ENCODE data around the gene ZNF543. TPM values are rescaled to one million over a fixed set of nuclear protein-coding genes. Genes with fewer than 3 reads are reported as not detected.

Gene ZNF543
- total and polyA plus RNA-seq, 2 of the 8 experiments (the other 6 are each of a cell fraction or from before 2014, with no cell fraction given): 1.8 to 9.0 TPM

GRCh38 chr19:57320180-57321084 is at the start of gene ZNF543 (continued):
- TF ChIP-seq RNF2 (IDR thresholded peaks at IDR 0.05; ENCODE audit: borderline replicate concordance, low read depth, low read length, missing control alignments, poor library complexity, severe bottlenecking) (no peak), E2F6 (IDR thresholded peaks at IDR 0.05) (peak; percentile 54; the same call in 1 of the 2 replicates), BACH1 (IDR thresholded peaks at IDR 0.05; ENCODE audit: low read length) (no peak), ZNF274 (IDR thresholded peaks at IDR 0.05; ENCODE audit: borderline replicate concordance, extremely low read depth, low read length) (no peak), JUN (IDR thresholded peaks at IDR 0.05; ENCODE audit: low read depth, low read length) (peak; percentile 68; the same call in 1 of the 2 replicates), POU5F1 (IDR thresholded peaks at IDR 0.05; ENCODE audit: low read depth, low read length) (no peak), SP4 (IDR thresholded peaks at IDR 0.05; ENCODE audit: low read length) (0 out of 2 replicates have a peak, but pooled peaks have one; percentile 51), JUND (IDR thresholded peaks at IDR 0.05; ENCODE audit: low read length) (peak; percentile 94), CHD2 (IDR thresholded peaks at IDR 0.05; ENCODE audit: low read length) (peak; percentile 43; the same call in 1 of the 2 replicates), USF2 (IDR thresholded peaks at IDR 0.05; ENCODE audit: low read length) (no peak), EP300 (IDR thresholded peaks at IDR 0.05; ENCODE audit: borderline replicate concordance in 1 of 2, low read depth in 2 of 2, low read length in 2 of 2) (no peak), TAF1 (IDR thresholded peaks at IDR 0.05; ENCODE audit: low read depth, low read length) (peak; percentile 80), SIN3A (conservative IDR thresholded peaks at IDR 0.05 in 1 of 2, IDR thresholded peaks at IDR 0.05 in 1 of 2; ENCODE audit: low read depth in 1 of 2, low read length in 2 of 2) (peak in 1 of 2 experiments; percentile 64; a peak in 1 of 4 replicates), KDM4A (IDR thresholded peaks at IDR 0.05; ENCODE audit: low read depth, low read length, severe bottlenecking) (peak; percentile 82)

Measured in H1 (cell line).